Spleen (tissue), 7 donors: ENCODE measurements around the gene CSTB.

Experiments
- POLR2A ChIP-seq, 3 donors: fragments of 450-650 bp; IDR thresholded peaks; one replicate each; pipeline ENCODE4 v1.5.1; 2017; ENCODE audit warnings: antibody characterized with exemption in 3 of 3, mild to moderate bottlenecking in 1 of 3
- POLR2AphosphoS5 ChIP-seq, 3 donors: sonication (generic); formaldehyde crosslinking; IDR thresholded peaks; one replicate each; pipeline ENCODE4 v1.5.1; 2017; ENCODE audit warnings: antibody characterized with exemption in 3 of 3
- TF ChIP-seq, protein P1 (sequence below), 11 experiments: fragments of 200-600 bp in 7 of 11; fragments of 450-650 bp in 4 of 11; sonication (generic) in 4 of 11; IDR thresholded peaks in 8 of 11; conservative IDR thresholded peaks in 3 of 11; 1 replicate in 7 of 11; 2 replicates in 4 of 11; pipeline versions ENCODE4 v1.4.0 to v1.8.0; 2016 to 2021; ENCODE audit warnings: antibody characterized with exemption in 11 of 11, inconsistent platforms in 4 of 11, mild to moderate bottlenecking in 1 of 11
- donor health status: DM: no; HTN: no; CAD: no; lungs with moderate emphysema.
- donor health status: DM: no; HTN: no; CAD: no.
- donor health status: DM: no; HTN: no; CAD: no.

- TF ChIP-seq, protein P1, sequence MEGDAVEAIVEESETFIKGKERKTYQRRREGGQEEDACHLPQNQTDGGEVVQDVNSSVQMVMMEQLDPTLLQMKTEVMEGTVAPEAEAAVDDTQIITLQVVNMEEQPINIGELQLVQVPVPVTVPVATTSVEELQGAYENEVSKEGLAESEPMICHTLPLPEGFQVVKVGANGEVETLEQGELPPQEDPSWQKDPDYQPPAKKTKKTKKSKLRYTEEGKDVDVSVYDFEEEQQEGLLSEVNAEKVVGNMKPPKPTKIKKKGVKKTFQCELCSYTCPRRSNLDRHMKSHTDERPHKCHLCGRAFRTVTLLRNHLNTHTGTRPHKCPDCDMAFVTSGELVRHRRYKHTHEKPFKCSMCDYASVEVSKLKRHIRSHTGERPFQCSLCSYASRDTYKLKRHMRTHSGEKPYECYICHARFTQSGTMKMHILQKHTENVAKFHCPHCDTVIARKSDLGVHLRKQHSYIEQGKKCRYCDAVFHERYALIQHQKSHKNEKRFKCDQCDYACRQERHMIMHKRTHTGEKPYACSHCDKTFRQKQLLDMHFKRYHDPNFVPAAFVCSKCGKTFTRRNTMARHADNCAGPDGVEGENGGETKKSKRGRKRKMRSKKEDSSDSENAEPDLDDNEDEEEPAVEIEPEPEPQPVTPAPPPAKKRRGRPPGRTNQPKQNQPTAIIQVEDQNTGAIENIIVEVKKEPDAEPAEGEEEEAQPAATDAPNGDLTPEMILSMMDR (IDR thresholded peaks at IDR 0.05 in 8 of 11, conservative IDR thresholded peaks at IDR 0.05 in 3 of 11), result no peak
- TF ChIP-seq POLR2A (IDR thresholded peaks at IDR 0.05), result no peak
- no peak for TF ChIP-seq POLR2AphosphoS5 (IDR thresholded peaks at IDR 0.05)
These were observed 20.9 kb downstream of the CSTB start for GRCh38 chr21:43754948-43755781.
